Measurements from ENCODE around the gene BCKDHB.
A peak's percentile ranks its signal among the peaks of the same experiment; 100 is the strongest.
"Not testable (repeated sequence)": the region's sequence is repeated elsewhere in the genome, so short reads cannot be mapped to it uniquely, and the experiment has no call there.

Gene BCKDHB

DNA sequence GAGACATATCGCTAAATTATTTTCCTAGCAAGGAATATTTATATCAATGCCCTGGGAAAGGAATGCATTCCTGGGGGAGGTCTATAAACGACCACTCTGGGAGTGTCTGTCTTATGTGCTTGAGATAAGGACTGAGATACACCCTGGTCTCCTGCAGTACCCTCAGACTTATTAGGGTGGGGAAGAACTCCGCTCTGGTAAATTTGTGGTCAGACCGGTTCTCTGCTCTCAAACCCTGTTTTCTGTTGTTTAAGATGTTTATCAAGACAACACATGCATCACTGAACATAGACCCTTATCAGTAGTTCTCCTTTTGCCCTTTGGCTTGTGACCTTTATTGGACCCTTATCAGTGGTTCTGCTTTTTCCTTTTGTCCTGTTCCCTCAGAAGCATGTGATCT, 188.1 kb downstream of the BCKDHB start:
- H3K4me3 ChIP-seq (ENCODE audit: low read depth, low read length); DNase-seq (ENCODE audit: low read depth): not testable (repeated sequence)

DNA sequence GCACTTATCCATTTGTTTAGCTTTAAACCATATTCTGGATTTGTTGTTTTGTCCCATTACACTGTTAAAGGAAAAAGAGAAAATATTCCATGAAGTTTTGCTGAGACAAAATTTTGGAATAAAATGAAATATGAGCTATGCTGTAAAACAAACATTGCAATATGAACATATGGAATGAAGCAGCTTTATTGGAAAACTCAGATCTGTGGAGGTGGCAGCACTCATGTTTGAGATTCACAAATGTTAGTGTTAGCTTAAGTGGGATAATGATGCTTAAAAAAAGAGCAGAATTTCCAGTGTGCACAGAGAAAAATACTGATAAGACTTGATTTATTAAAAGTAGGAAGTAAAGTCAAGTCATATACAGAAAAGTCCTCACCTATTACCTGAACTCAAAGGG, 196.2 kb downstream of the BCKDHB start:
- H3K4me3 ChIP-seq (ENCODE audit: low read depth, low read length): no peak overlapping the region
- DNase-seq (ENCODE audit: low read depth): no peak

DNA sequence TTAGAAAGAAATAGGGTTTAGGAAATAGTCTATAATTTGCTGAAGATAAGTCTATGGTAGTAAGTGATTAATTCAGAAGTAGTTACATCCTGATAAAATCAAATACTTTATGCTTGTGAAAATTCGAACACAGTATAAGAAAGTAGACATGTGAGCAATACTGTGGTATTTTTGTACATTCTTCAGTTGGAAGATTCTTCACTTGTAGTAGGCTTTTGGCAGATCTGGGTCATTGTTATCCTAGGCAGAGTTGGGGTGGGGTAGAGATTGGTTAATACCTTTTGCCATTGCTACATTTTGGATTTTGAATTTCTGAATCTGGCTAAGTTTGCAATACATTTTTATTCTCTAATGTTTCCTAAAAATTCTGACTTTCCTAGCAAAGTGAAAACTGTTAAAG, 197.5 kb downstream of the BCKDHB start:
- H3K4me3 ChIP-seq (ENCODE audit: low read depth, low read length): no peak overlapping the region
- DNase-seq (ENCODE audit: low read depth): no peak

DNA sequence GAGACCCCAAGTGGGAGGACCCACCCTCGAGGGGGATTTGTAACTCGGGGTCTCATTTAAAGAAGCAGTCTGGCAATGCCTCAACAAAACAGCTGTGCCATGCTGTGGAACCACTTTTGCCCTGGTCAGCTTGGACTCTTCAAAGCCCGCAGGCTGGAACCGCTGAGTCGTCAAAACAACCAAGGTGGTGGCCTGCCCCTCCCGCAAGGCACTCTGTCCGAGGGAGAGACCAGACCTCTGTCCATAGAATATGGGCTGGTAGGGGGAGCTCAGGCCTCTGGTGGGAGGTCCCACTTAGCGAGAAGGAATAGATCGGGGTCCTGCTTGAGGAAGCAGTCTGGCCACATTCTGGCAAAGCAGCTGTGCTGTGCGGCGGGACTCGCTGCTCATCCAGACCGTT, 208.1 kb downstream of the BCKDHB start:
- no peak for DNase-seq (ENCODE audit: low read depth)
- no peak overlapping the region for H3K4me3 ChIP-seq (ENCODE audit: low read depth, low read length)

DNA sequence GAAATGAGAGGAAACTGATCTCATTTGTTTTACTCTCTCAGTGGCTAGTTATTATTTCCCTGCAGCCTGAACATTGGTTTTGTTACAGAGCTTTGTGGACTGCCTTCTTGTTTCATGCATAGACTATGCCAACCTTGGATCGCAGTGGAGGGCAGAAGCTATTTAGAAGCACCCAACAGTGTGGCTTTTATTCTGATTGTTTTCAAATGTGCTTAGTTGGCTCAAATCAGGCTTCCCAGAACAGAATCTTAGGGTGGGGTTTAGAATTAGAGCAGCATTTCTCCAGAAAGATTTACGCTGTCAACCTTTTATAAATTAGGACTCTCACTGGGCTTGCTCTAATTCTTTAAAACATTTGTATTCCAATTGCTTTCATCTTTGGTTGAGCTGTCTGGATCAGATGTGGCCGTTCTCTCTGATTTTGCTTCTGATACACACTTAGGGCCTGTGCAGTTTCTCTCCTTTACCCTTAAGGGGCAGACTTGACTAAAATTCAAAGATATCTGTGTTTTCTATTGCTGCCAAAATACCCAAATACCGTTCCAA, 210.3 kb downstream of the BCKDHB start:
- no peak overlapping the region for H3K4me3 ChIP-seq (ENCODE audit: low read depth, low read length)
- no peak for DNase-seq (ENCODE audit: low read depth)

DNA sequence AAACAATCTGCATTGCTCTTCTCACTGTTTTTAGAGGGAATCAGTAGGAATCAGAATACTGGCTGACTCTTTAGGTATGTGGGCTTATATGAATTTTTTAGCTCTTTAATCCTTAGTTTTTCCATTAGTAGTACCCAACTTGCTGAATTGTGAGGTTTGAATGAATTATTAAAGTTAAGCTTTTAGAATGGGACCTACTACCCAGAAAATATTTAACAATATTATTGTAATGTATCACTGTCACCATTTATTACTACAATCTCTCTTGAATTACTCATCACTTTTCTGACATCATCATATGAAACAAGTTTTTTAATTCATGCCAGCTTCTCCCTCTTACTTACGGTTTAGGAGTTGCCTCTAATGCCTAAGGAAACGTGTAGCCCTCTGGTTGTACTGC, 212.7 kb downstream of the BCKDHB start:
- DNase-seq (ENCODE audit: low read depth): no peak
- H3K4me3 ChIP-seq (ENCODE audit: low read depth, low read length): no peak overlapping the region

DNA sequence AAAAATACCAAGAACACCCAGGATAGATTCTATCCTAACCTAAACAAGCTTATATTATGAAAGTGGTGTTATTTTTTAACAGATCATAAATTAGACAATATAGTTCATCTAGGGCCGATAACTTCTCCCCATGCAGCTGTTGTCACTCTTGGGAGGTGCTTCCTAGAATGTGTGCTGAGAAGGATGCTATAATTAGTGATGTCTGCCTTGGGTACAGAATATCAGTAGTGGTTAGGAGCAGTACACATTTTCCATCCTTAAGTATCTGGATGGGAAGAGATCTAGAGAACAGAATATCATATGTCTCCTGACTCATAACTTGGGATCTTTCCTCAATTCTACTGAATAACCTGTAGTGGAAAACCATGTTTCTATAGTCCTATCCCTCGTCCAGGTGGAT, 214.5 kb downstream of the BCKDHB start:
- H3K4me3 ChIP-seq (ENCODE audit: low read depth, low read length): no peak overlapping the region
- no peak for DNase-seq (ENCODE audit: low read depth)

DNA sequence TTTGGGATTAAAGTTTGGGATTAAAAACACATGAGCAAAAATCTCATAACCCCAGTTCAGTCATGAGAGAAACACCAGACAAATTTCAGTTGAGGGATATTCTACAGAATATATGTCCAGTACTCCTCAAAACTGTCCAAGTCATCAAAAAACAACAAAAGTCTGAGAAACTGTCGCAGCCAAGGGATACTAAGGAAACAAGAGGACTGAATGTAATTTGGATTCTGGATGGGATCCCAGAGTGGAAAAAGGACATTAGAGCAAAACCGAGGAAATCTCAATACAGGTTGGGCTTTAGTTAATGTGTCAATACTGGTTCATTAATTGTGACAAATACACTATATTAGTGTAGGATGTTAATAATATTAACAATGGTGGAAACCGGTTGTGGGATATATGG, 219.3 kb downstream of the BCKDHB start:
- DNase-seq (ENCODE audit: low read depth): no peak
- H3K4me3 ChIP-seq (ENCODE audit: low read depth, low read length): no peak overlapping the region

DNA sequence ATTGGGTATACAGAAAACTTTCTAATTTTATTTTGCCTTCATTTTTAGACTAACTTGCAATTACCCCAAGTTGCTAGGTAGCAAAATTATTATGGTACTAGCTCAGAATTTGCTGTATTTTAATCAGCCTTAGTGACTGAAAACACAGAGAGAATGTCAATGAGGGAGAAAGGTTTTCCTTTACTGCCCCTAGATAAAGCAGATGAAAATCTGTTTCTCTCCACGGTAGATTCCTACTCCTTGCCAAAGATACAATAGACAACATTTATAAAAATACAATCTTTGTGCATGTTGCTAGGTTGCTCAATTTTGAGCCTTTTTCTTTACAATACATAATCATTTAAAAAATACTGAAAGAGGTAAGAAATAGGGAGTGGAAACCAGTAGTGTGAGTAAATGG, 222.2 kb downstream of the BCKDHB start:
- DNase-seq (ENCODE audit: low read depth): no peak
- no peak overlapping the region for H3K4me3 ChIP-seq (ENCODE audit: low read depth, low read length)

DNA sequence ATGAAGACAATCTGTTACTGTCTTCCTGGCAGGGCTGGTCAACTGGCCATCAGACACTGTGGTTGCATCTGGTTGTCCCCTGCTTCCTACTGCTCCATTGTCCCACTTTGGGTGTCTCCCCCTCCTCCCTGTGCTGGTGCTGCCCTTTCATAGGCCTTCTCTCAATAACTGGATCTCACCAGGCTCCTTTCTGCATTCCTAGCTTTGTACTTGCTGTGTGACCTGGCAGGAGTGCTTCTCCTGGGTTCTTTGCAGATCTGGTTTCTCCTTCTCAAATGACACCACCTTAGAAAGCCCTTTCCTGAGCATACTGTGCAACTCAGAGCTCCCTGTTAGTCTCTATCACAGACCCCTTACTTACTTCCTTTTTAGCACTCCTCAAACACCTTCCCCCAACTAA, 223.0 kb downstream of the BCKDHB start:
- DNase-seq (ENCODE audit: low read depth): no peak
- H3K4me3 ChIP-seq (ENCODE audit: low read depth, low read length): no peak overlapping the region

DNA sequence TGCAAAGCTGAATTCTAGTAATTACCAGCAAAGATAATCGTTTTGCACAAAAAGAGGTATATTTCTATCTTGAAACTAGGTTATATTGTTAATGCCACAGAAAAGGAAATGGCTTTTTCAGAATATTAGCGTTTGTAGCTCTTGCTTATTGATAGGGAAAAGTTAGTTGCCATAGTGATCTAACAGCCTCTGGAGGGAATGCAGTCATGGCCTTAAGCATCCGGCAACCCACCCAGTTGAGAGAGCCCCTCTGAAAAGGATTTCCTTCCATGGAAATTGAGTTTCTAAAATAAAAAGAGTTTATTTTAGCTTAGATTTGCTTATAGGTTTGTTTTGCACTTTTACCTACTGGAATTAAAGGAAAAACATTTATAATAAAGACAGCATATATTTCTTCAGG, 224.5 kb downstream of the BCKDHB start:
- no peak overlapping the region for H3K4me3 ChIP-seq (ENCODE audit: low read depth, low read length)
- no peak for DNase-seq (ENCODE audit: low read depth)

DNA sequence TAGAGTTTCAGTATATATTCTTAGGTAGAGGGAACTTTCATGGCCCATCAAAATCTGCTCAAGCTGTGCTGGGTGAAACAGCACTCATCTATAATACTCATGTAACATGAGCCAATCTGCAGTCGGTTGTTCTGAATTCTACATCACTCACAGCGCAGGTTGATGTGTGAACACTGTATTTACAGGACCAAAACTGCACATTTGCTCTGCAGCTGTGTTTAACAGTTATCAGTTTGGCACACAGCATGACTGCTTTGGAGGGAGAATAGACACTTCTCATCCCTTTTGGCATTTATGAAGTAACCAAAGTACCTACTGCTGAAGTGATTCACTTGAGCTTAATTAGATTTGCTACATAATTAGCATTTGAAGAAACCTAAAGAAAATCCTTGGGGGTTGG, 225.1 kb downstream of the BCKDHB start:
- H3K4me3 ChIP-seq (ENCODE audit: low read depth, low read length): no peak overlapping the region
- DNase-seq (ENCODE audit: low read depth): no peak

DNA sequence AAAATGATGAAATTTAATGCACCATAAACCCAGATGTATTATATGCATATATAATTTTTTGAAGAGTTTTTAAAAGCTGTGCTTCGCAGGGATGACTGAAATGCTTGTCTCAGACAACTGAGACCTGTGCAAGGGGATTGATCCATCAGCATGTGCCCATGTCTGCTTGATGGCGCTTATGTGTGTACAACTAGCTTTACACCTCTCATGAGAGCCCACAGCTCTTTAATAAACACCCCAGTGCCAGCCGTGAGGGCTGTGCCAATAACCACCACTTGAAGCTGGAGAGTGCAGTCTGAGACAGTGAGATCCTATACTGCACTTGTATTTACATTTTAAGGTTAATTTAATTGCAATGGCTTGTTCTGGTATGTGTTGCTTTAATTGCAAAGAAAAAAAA, 225.5 kb downstream of the BCKDHB start:
- H3K4me3 ChIP-seq (ENCODE audit: low read depth, low read length): no peak overlapping the region

DNA sequence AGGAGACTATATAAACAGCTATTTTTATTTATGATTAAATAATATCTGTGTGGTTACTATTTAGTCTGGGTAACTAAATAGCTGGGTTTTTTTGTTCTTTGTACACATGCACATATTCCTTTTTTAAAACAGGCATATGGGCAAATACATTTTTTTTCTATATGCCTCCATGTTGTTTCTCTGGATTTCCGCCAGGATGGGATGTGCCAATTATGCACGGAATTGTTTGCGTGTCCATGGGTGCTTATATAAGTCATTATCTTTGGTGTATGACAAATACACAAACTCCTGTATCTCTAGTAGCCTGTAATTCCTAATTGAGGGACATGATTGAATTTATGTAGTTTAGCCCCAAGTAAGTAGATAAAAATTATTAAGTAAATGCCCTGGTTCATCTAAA, 226.9 kb downstream of the BCKDHB start:
- no peak overlapping the region for H3K4me3 ChIP-seq (ENCODE audit: low read depth, low read length)
- no peak for DNase-seq (ENCODE audit: low read depth)

More for the DNA sequence above, 225.5 kb downstream of the BCKDHB start:
- DNase-seq (ENCODE audit: low read depth): no peak

DNA sequence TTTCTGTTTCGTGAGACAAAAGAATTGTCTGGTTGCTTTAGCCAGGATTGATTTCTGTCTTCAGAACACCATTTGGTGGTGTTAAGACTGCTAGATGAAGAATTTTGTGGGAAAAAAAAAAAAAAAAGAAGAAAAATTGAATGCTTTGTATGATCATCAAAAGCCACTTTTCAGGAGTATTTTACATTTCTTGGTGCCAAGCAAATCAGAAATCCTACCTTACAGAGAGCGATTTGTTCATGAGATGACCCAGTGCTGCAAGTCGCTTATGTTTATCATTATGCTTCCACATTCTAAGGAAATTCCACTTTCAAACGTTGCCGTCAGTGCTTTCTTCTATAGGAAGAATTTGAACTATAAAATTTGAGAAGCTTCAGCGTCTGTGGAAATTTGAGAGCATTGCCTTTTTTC, 228.7 kb downstream of the BCKDHB start:
- no peak overlapping the region for H3K4me3 ChIP-seq (ENCODE audit: low read depth, low read length)
- no peak for DNase-seq (ENCODE audit: low read depth)

DNA sequence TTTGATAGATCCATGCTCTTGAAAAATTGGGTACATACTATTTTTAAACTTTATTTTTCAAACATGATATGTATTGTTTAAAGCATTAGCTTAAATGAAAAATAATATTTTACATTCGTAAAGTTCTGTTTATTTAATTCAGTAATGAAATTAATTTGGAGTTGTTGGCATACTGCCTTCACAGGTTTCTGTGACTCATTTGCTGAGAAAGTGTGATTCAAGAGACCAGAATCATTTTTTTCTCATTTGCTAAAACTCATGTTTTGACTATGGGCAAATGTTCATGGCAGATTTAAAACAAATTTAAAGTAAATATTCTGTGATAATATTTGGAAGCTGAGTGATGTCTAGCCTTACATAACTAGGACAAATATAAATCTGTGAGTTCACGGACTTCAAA, 230.4 kb downstream of the BCKDHB start:
- no peak overlapping the region for H3K4me3 ChIP-seq (ENCODE audit: low read depth, low read length)
- no peak for DNase-seq (ENCODE audit: low read depth)

DNA sequence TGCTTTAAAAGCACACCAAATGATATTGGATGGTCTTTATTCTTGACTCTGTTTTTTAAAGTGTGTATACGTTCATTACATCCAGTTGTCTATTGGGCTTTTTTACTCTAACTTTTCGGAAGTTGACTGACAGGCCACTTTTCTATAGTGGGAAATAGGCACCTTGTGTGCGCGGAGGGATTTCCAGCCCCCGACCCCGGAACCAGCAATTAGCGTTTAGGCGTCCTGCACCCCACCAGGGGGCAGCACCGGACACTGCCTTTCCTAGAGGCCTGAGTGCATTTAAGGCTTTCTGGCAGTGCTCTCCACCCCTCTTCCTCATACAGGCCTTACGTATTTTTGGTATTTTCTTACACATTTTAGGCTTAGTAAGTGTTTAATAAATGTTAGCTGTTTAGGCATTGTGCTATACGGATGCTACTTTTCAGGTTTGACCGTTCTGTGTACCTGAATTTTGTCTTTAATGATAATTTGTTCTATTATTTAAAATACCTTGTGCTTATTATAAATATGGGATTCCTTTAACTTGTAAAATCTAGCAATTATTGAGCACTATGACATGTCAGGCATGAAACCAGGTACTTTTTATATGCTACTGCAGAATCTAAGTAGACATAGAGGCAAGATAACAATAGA, 231.8 kb downstream of the BCKDHB start:
- DNase-seq (ENCODE audit: low read depth): no peak
- H3K4me3 ChIP-seq (ENCODE audit: low read depth, low read length): no peak overlapping the region

DNA sequence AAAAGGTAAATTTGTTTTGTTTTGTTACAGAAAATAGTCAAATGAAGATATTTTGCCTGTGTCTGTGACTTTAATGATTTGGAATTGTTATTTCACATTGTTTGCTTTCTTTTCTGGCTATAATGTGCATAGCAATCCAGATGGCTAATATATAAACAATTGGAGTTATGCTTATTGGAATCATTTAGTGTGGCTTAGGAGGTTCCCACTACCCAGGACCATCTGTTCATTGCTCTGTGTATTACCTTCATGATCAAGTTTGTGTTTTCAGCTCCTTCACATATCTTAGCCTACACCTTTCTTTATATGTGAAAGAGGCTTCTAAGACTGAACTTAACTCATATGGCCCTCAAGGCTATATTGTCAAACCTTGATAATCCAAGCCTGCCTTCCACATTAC, 232.9 kb downstream of the BCKDHB start:
- no peak for DNase-seq (ENCODE audit: low read depth)
- no peak overlapping the region for H3K4me3 ChIP-seq (ENCODE audit: low read depth, low read length)

DNA sequence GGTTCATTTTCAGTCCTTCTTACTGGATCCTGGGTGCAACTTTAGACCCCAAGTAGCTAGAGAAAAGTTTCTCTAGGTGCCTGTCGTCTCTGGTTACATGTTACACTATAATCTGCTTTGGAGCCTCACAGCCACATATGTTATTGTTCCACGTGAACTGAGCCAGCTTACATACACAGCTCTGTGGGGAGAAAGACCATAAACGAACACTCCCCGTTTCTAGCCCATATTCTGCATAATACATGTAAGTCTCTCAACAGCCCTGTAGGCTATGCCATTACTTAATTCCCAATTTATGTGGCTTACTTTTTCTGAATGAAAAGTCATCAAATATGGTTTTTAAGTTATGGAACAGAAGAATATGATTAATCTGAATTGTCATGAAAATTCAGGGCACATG, 233.8 kb downstream of the BCKDHB start:
- DNase-seq (ENCODE audit: low read depth): no peak
- no peak overlapping the region for H3K4me3 ChIP-seq (ENCODE audit: low read depth, low read length)

DNA sequence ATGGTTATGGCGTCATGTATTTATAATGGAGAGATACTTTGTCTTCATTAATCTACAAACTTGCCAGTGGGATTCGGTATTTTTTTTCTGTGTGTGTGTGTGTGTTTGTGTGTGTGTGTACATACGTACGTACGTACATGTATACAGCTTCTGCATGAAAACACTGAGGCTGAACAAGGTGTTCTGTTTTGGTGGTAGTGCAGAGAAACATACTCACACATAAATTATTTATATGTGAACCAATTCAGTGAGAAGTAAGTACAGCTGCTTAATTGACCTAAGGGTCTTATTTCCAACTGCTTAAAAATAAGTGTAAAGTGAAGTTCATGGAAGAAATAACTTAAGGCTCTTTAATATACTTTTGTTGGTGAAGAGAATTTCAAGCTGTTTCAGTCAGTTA, 234.2 kb downstream of the BCKDHB start:
- no peak for DNase-seq (ENCODE audit: low read depth)

DNA sequence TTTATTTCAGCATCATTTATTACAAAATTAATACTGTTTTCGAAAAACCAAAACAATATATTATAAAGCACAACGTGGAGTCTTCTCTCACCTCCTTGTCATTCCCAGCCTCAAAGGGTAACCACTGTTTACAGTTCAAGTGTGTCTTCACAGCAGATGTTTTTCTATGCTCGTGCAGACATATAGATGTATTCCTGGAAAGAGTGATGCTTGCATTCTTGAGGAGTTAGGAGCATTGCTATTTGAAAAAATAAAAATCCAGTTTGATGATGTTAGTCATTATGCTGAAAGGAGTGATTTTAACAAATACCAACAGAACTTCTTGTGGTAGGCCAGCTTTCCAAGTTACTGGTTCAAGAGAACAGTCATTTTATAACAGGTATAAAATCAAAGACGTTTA, 234.9 kb downstream of the BCKDHB start:
- H3K4me3 ChIP-seq (ENCODE audit: low read depth, low read length): no peak overlapping the region
- DNase-seq (ENCODE audit: low read depth): peak; percentile 65

More for the DNA sequence above, 234.2 kb downstream of the BCKDHB start:
- H3K4me3 ChIP-seq (ENCODE audit: low read depth, low read length): no peak overlapping the region

DNA sequence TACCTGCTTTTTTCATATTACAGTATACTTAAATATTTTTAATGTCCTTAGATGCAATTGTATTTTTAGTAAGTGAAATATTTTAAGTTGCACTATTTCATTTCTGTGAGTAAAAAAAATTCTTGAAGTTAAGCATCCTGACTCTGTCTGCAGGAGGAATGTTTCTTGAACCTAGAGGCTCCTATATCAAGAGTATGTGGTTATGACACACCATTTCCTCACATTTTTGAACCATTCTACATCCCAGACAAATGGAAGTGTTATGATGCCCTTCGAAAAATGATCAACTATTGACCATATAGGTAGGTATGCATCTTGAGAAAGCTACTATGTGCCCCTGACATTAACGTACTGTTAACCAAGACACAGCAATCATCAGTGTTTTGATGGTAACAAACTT, 237.0 kb downstream of the BCKDHB start:
- no peak for DNase-seq (ENCODE audit: low read depth)
- H3K4me3 ChIP-seq (ENCODE audit: low read depth, low read length): no peak overlapping the region

Data from skeletal muscle cell (primary cell).